Stimulated activated CD8-positive, alpha-beta memory T cell treated with anti-CD3 and anti-CD28 coated beads, Interleukin-7, amount 100 ng/mL, for 4 hours (primary cell): ENCODE data around the gene ANO6.

Experiments used
- DNase-seq, 2 donors: peaks; one replicate each; pipeline ENCODE4 v3.0.0-alpha.2; 2020; ENCODE audit warnings: low read depth in 2 of 2

ANO6 gene

DNA sequence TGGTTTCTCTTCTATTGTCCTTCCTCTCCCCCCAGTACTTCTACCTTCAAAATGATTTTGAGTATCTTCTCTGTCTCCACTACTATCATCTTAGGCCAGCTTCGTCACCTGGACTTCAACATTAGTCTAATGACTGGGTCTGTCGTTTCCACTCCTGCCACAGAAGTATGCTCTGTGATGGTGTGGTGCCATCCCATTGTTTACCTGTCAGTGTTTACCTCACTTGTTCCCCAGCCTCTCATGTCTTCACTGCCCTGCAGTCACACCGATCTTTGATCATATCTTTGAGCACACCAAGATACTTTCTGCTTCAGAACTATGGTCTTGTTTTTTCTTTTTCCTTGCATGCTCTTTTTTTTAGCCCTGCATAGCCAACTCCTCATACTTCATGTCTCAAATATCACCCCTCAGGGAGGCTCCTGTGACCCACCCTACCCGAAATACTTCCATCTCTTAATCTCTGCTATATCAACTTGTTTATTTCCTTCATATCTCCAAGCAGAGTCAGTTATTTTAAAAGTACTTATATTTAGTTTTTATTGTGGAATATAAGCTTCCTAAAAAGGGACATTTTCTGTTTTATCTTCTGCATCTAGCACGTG lies 60.4 kb downstream of the ANO6 start:
- DNase-seq = no peak

DNA sequence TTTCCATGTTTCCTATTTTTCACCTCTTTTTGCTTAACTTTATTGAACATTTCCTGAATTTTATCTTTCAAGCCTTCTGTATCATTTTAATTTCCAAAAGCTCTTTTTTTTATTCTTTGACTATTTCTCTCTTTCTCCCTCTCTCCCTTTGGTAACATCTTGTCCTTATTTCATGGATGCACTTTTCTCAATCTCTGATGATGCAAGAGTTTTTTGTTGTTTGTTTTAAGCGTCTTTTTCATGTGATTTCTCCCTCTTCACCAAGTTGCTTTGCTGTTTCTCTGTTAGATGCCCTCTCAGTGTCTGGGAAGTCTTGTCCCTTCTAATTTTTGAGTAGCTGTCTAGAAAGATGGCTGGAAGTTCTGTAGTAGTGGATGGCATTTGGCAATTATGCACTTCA lies 62.6 kb downstream of the ANO6 start:
- DNase-seq = no peak

DNA sequence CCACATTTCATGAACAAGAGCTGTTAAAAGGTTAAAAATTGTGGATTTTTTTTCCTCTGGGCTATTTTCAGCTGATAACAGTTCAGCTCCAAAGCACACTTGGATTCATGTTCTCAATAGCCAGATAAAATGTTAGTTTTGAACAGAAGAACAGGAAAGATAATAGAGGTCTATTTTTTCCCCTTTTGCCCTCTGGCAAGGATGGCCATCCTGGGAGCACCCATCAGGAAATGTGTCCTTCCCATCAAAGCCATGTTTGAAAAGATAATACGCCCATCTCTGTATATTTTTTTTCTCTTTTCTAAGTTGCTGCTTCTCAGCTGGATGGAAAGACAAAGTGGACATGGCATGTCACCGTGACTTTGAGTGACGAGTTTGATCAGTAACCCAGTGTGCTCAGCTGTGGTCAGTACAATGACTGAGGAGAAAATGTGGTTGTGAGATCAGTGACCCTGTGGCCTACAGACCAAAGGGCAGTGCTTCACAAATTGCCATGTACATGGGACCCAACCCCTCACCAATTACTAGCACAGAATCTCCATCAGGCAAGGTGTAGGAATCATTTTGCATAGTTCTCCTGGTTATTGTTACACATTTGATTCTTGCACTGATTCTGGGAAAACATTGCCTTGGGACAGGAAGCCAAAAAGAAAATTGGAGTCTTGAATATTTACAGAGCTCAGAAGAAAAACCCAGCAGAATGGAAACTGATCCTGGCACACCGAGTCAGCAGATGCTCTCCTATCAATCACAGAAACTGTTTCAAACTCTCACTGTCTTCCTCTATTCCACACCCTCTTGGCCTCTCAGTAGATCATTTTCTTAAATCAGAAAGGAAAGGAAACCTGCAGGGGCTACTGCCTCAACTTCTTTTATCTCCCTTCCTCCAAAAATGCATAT lies 64.3 kb downstream of the ANO6 start:
- no peak for DNase-seq

DNA sequence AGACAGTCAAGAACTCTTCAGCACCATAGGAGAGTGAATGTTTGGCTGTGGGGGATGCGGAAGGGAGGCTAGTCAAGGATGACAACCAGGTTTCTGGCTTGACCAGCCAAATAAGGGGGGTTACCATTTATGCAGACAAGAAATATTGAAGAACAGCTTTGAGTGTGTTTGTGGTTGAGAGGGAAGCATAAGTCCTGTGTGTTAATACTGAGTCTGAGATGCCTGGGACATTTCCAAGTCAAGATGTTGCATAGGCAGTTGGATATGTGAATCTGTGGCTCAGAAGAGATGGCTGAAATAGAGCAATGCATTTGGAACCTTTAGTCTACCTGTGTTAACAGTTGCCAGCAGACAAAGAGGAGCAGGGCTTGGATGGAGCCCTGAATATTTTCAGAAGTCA lies 66.1 kb downstream of the ANO6 start:
- no peak for DNase-seq

DNA sequence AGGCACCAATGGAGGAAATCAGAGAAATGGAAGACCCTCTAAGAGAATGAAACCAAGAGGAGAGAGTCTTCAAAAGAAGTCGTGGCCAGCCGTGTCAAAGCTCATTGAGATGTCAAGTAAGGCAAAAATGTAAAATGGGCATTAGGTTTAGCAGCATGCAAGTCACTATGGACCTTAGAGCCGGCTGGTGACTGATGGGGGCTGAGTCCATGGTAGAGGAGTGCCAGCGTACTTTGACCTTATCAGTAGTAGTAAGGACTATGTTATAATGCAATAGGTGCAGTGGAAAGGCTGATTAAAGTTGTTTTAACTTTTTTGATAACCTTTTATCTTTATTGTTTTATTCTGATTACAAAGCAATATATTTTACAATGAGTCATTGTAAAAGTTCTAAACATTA lies 66.5 kb downstream of the ANO6 start:
- DNase-seq = no peak

DNA sequence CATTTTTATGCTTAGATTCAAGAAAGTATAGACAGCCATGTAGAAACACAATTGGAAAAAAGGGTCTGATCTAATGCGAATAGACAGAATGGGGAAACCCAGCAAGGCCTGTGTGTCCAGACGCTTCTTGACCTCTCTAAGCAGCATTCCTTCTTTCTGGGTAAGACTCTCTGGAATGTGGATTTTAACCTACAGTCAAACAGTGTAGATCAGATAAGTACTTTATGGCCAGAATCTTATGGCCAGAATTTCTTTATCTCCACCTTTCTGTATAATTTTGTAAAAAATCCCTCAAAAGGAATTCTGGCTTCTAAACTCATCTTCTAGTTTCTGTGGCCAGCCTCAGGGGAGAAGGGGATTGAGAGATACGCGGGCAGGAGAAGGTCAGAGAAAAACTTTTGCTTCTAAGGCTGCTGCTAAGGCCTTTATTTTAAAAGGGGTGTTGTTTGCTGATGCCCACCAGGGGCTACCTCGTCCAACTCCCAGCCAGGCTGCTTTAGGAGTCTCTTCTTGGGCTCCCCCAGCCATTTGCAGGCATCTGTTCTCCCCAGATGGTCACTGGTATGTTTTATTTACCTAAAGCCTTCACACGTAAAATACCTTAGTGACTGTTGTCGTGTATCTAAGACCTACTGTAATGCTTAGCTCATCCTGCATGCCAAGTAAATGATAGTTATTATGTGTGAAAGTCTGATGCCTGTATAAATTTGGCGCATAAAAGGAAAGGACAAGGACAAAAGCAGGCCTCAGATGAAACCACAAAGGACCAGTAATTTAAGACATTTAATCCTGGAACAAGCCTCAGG lies 68.4 kb downstream of the ANO6 start:
- no peak for DNase-seq

DNA sequence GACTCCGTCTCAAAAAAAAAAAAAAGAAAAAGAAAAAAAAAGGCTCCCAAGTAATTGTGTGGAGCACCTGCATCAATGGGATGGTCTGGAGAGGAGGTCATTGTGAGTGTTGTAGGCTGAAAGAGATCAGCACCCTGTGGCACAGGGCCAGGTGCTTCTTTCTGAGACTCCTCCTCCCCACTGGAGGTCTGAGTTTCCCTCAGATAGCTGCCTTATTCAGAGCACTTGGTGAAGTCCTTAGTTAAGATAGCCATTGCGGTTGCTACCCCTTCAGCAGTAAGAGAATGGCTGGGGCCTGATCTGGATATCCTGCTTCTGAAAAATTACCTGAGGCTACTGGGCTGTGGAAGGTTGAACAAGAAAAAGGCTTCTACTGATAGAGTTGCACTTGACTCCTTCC lies 69.8 kb downstream of the ANO6 start:
- DNase-seq = no peak

DNA sequence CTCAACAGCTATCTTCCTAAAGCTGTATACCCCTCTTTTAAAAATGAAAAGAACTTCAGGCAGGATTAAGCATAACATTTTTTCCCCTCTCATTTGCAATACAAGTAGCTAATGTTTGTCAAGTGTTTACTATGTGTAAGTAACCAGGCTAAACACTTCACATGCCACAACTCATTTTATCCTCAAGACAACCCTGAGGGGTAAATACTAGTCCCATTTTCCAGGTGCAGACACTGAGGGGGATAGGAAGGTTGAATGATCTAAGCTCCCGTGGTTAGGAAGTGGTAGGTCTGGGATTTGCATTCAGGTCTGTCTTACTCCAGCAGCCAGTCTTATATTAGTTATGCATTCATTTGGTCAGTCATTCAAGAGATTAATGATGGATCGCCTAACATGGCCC lies 70.7 kb downstream of the ANO6 start:
- no peak for DNase-seq

DNA sequence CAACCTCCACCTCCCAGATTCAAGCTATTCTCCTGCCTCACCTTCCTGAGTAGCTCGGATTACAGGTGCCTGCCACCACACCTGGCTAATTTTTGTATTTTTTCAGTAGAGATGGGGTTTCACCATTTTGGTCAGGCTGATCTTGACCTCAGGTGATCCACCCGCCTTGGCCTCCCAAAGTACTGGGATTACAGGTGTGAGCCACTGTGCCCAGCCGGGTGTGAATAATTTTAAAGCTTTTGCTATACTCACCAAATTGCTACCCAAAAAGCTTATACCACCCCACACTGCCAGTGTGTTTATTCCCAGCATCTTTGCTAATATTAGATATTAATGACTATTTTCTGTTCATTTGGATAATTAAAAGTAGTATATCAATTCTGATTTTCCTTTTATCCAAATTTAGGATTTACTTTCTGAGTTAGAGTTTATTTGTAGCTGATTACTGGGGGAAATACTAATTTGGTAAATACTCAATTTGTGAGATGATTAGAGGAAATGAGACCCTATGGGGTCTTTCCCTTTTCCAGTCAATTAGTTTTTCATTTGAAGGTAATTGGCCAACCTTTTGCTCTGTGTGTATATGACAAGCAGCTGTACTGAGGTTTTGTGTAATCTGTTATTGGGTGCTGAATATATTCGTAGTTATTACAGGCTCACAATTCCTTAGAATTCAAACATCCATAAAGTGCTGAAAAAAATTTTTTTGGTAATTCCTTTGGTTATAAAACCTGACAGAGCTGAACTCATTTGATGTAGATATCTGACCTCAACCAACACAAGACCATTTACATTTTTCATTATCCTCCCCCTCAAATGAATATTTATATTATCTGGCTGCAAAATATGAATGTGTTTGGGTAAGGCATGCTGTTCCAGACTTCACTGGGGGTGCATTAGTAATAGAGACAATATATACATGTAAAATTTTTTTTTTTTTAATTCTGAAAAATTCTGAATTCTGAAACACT lies 73.6 kb downstream of the ANO6 start:
- DNase-seq = no peak

DNA sequence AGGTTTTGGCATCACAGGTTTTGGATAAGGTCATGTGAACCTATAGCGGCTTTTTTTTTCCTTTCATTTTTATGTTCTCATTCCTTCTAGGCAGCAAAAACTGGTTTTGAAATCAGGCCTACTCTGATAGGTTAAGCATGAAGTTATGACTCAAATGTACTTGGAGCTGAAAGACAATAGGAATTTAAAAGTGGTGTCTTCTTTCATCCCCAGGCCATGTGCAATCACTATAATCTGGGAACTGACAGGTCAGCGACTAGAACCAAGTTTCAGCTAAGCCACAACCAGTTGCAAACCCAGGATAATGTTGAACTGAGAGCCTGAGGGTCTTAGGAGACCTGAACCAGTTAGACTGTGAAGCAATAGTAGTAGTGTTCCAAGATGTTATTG lies 74.3 kb downstream of the ANO6 start:
- no peak for DNase-seq

DNA sequence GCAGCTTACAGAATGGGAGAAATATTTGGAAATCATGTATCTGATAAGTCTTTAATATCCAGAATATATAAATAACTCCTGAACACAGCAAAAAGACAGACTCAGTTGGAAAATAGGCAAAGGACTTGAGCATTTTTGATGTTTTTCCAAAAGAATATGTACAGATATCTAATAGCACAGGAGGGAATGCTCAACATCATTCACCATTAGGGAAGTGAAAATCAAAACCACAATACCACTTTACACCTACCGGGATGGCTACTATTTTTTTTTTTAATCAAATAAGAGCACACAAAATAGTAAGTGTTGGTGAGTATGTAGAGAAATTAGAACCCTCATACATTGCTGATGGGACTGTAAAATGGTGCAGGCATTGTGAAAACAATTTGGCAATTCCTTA lies 75.6 kb downstream of the ANO6 start:
- no peak for DNase-seq

DNA sequence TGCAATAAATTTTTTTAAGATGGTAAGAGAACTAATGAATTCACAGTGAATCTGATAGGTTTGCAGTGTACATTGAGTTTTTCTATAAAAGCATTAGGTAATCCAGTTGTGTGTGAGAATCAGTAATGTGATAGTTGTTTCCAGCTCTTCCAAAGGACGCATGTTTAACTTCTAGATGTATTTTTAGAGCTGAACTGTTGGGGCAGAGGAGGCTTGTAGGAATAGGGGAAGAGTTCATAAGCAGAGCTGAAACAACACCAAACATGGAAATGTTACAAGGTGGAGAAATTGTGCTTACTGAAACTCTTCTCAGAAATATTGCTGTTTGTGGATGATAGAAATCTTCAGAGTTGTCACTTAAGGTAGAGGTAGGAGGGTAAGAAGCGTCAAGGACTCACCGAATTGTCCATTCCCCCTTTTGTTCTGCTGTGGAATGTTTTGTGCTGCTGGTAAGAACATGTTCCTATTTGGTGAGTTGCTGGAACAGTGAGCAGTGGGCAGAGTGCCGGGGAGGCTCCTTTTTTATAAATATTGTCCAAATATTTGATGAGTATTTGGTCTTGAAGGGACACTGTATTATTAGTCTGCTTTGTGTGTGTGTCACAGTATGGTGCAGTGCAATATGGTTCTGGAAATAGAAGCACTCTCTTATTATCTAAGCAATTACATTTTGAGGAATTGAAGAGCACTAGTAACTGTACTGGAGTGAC lies 76.7 kb downstream of the ANO6 start:
- no peak for DNase-seq

DNA sequence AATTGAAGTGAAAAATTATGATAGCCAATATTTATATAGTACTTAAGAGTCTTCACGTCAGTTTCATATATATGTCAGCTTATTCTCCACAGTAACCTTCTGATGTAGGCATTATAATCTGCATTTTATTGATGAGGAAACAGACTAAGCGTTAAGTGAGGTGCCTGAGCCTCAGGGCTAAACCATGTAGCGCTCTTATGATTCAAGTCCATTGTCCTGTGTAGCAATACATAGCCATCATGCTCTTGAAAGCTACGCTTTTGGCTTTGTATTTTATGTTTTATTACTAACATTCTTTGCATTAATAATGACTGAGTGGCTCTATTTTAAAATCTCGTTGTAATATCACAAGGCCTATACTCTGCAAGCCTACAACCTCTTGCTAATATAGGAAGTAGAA lies 79.0 kb downstream of the ANO6 start:
- DNase-seq = no peak

DNA sequence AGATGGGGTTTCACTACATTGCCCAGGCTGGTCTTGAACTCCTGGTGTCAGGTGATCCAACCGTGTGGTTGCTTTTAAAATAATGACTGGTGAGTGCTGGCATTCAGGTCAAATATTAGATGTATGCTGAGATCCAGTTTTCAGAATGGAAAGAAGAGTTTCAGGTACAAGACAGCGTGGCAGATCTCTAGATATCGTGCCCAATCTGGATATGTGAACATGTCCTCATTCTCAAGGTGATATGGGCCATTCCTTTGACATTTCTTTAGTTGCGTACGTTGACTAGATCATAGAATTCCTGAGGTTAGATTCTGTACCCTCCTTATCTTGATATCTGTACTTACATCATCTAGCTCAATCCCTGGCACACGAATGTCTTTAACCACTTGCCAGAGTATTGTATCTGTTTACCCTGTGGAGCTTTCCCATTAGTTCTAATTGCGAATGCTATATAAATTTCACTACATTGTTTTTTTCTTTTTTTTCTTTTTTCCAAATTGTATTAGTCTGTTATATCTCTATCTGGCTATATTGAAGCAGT lies 80.2 kb downstream of the ANO6 start:
- DNase-seq = no peak

DNA sequence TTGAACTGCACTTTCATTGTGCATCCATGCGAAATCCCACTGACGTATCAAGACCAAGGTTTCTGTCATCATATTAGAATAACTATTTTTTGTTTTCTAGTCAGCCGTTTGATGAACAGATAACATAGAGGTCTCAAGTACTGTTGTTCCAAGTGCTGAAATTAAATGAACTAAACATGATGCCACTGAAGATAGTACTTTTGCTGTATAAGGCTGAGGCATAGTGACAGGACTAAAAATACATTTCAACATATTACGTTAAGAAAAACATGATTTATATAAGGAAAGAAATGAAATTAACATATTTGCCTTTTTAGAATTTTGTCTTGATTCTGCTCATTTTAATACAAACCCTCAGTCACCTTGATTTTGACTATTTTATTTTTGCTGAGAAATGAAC lies 82.2 kb downstream of the ANO6 start:
- DNase-seq = no peak

DNA sequence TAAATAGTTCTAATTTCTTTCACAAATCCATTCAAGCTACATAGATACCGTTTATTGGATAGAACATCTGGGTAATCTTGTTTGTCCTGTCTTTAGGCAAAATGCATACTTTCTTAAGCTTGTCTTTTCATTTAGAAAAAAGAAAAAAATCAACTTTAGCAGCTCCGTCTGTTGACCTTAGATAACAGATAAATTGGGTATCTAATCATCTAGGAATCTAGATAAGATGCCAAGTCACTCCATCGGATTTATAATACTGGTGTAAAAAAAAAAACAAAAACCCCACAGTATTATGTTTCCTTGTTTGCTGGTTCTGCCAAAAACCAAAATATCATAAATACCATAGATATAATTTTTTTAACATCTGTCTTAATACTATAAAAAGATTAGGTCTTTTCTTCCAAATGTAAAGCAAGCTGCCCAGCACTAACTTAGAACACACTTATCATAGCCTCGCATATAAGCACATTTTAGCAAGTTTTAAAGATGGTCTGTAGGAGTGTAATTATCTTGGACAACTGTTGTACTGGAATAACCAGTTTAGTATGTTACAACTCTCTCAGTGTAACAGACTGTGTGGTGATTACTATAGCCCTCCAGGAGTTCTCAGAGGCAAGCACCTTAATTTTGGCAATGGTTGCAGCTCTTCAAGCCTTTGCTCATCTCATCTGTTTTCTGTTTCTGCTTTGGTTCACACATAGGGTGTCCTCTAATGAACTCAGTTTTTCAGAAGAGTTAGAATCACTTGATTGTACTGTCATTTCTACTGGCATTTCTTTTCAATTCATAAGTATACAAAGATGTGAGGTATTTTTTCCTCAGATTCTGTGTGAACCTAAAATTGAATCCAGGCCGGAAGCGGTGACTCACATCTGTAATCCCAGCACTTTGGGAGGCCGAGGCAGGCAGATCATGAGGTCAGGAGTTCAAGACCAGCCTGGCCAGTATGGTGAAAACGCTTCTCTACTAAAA lies 83.1 kb downstream of the ANO6 start:
- no peak for DNase-seq

DNA sequence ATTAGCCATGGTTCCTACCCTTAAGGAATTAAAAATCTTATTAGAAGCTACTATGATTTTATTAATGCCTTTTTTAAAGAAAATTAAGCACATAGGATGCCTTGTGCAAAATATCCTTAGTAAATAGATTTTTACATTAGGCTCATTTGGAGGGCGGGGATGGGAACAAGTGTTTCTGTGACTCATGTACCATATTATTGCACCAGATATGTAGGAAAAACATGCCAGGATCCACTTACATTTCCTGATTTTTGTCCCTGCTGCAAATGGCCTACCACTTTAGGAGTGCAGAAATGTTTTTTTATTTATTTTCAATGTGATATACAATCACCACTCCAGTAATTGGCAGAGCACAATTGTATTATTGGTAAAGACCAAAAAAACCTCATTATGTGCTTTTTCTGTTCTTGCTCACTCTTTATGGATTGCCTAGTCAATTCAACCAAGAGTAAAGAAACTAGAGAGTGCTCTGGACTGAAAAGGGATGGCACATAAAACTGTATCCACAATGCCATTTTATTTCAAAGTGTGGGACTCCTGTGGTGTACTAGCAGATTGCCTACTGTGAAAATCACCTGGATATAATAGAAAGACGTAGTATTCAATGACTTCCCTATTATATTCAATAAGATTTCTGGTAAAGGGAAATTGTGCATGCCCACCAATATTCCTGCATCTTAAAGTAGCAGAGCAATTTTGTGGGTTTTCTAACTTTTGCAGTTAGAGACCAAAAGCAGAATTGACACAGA lies 86.9 kb downstream of the ANO6 start:
- no peak for DNase-seq

DNA sequence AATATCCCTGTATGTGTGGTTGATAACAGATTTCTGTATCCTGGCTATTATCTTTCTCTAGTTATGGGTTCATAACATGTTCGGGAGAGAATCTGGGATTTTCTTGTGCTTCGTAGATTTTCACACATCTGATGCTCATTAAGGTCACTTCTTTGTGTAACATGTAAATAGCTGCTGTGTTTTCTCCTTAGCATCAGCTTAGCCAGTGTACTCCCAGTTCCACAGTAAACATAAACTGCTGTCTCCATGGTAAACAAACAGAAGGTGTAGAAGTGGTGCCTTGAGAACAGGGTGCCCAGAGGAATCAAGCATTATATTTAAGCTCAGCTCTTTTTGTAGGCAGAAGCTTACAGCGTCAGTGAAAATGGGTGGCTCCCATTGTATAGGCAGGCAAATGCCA lies 88.0 kb downstream of the ANO6 start:
- DNase-seq = no peak
